Keratinocyte (primary cell): ENCODE data around the gene STRADB. TPM values are rescaled to one million over a fixed set of nuclear protein-coding genes. Genes with fewer than 3 reads are reported as not detected.

Source experiments
- DNase-seq: peaks from one replicate; pipeline ENCODE4 v3.0.0-alpha.2; 2011; ENCODE audit warnings: low read depth, missing footprints, low spot score
- FAIRE-seq: peaks from 2 replicates; lab custom pipeline; 2011; peaks lifted over from hg19 to GRCh38; lab: Jason Lieb, UNC
- H2AFZ ChIP-seq: 2 replicates; pipeline ENCODE4 v1.6.0; 2012; ENCODE audit warnings: low read length, control low read depth, inconsistent platforms; ENCODE audit not compliant: control insufficient read depth
- H3K27ac ChIP-seq: 2 replicates; pipeline ENCODE4 v1.5.1; 2011; ENCODE audit warnings: low read length; ENCODE audit not compliant: control insufficient read depth, insufficient read depth
- H3K27me3 ChIP-seq: 3 replicates; pipeline ENCODE4 v1.6.0; 2011; ENCODE audit warnings: low read length; ENCODE audit not compliant: control insufficient read depth, insufficient read depth; ENCODE audit errors: extremely low read depth
- H3K36me3 ChIP-seq, 2 experiments: 2 replicates in 1 of 2; 3 replicates in 1 of 2; pipeline ENCODE4 v1.5.1; 2011; ENCODE audit warnings: low read length in 2 of 2, mild to moderate bottlenecking in 1 of 2; ENCODE audit not compliant: control insufficient read depth in 2 of 2, insufficient read depth in 2 of 2; ENCODE audit errors: extremely low read depth in 1 of 2
- H3K4me1 ChIP-seq: 3 replicates; pipeline ENCODE4 v1.5.1; 2011; ENCODE audit warnings: low read length; ENCODE audit not compliant: control insufficient read depth, insufficient read depth; ENCODE audit errors: extremely low read depth
- H3K4me2 ChIP-seq: 3 replicates; pipeline ENCODE4 v1.6.0; 2011; ENCODE audit warnings: low read depth, low read length; ENCODE audit not compliant: control insufficient read depth, insufficient read depth; ENCODE audit errors: extremely low read depth
- H3K4me3 ChIP-seq, 3 experiments: fragments of 200-600 bp in 1 of 3; sonication (generic) in 1 of 3; 2 replicates in 2 of 3; 3 replicates in 1 of 3; pipeline ENCODE4 v1.5.1; 2011 to 2016; ENCODE audit warnings: low read length in 3 of 3, mild to moderate bottlenecking in 3 of 3, control low read depth in 2 of 3, inconsistent platforms in 1 of 3, low read depth in 1 of 3, mixed read lengths in 1 of 3, mixed run types in 1 of 3, moderate library complexity in 1 of 3; ENCODE audit not compliant: control insufficient read depth in 2 of 3, insufficient read depth in 2 of 3; ENCODE audit errors: extremely low read depth in 1 of 3
- H3K79me2 ChIP-seq: 2 replicates; pipeline ENCODE4 v1.6.0; 2012; ENCODE audit warnings: low read length; ENCODE audit not compliant: control insufficient read depth, insufficient read depth
- H3K9ac ChIP-seq: 3 replicates; pipeline ENCODE4 v1.6.0; 2011; ENCODE audit warnings: low read length; ENCODE audit not compliant: control insufficient read depth, insufficient read depth; ENCODE audit errors: extremely low read depth
- H3K9me1 ChIP-seq: 3 replicates; pipeline ENCODE4 v1.6.0; 2011; ENCODE audit warnings: low read length; ENCODE audit not compliant: control insufficient read depth, insufficient read depth; ENCODE audit errors: extremely low read depth
- H3K9me3 ChIP-seq: 2 replicates; pipeline ENCODE4 v1.5.1; 2012; ENCODE audit warnings: low read depth, low read length; ENCODE audit not compliant: control insufficient read depth
- H4K20me1 ChIP-seq: 3 replicates; pipeline ENCODE4 v1.6.0; 2011; ENCODE audit warnings: low read length; ENCODE audit not compliant: control insufficient read depth, insufficient read depth; ENCODE audit errors: extremely low read depth
- CTCF ChIP-seq, 3 experiments: IDR thresholded peaks in 1 of 3; conservative IDR thresholded peaks in 1 of 3; optimal IDR thresholded peaks in 1 of 3; 2 replicates in 2 of 3; 3 replicates in 1 of 3; pipeline versions ENCODE3 to v1.5.1; 2011; ENCODE audit warnings: low read length in 3 of 3, mild to moderate bottlenecking in 3 of 3, moderate library complexity in 2 of 3, control low read depth in 1 of 3, inconsistent platforms in 1 of 3; ENCODE audit not compliant: insufficient read depth in 2 of 3; ENCODE audit errors: extremely low read depth in 1 of 3
- EZH2 ChIP-seq: IDR thresholded peaks from one replicate; pipeline ENCODE4 v1.6.1; 2012; ENCODE audit warnings: inconsistent platforms, mild to moderate bottlenecking, low read length, moderate library complexity
- dilution Hi-C: fragments of 300-500 bp; cut with MboI; formaldehyde crosslinking; loops from one replicate; pipeline ENCODE4 v1.7.0; 2020; ENCODE audit warnings: low sequenced_read_pairs; ENCODE audit not compliant: extremely low pct_ligation_motif_present
- polyA plus RNA-seq, 5 experiments: library from polyadenylated mRNA; depleted of rRNA in 3 of 5; stranded (reverse) in 3 of 5; stranded (forward) in 1 of 5; unstranded in 1 of 5; fragments of >200 nt; gene quantifications; 1 replicate in 1 of 5; 2 replicates in 3 of 5; 3 replicates in 1 of 5; pipeline versions ENCODE4 v1.2.1 to v1.2.3, GENCODE V29; 2011 to 2012; ENCODE audit warnings: missing spikeins in 2 of 5, low read depth in 1 of 5, low replicate concordance in 1 of 5

STRADB gene
- polyA plus RNA-seq, 1 donor (not counting 4 experiments of a cell fraction or from before 2014, with no cell fraction given), result 14.6 TPM

GRCh38 chr2:201411421-201411820, 40.1 kb upstream of the STRADB start:
- Histone ChIP-seq H3K4me2 (no peak overlapping the region), H3K27ac (no peak overlapping the region), H4K20me1 (no peaks in the 10 kb centered on the region), H3K4me1 (peaks cover 4% of the 10 kb centered on the region), H3K9ac (no peak overlapping the region), H3K36me3 (peaks cover 0 to 3% of the 10 kb centered on the region in 2 experiments), H2AFZ (no peak overlapping the region), H3K9me1 (no peaks in the 10 kb centered on the region), H3K27me3 (no peaks in the 10 kb centered on the region), H3K4me3 (no peak overlapping the region), H3K79me2 (peaks cover 7% of the 10 kb centered on the region), H3K9me3 (no peaks in the 10 kb centered on the region)
- FAIRE-seq, result no peak
- no peak for DNase-seq
- dilution Hi-C loops, result no loop called here
- TF ChIP-seq EZH2 (no peak), CTCF (optimal IDR thresholded peaks at IDR 0.05 in 1 of 3, IDR thresholded peaks at IDR 0.05 in 1 of 3, conservative IDR thresholded peaks at IDR 0.05 in 1 of 3; ENCODE audit: extremely low read depth in 1 of 3, insufficient read depth in 2 of 3, low read length in 3 of 3) (no peak)

GRCh38 chr2:201413143-201413542, 38.4 kb upstream of the STRADB start:
- Histone ChIP-seq H3K9me1 (no peaks in the 10 kb centered on the region), H2AFZ (no peak overlapping the region), H4K20me1 (no peaks in the 10 kb centered on the region), H3K4me3 (no peak overlapping the region), H3K27me3 (no peaks in the 10 kb centered on the region), H3K9me3 (no peaks in the 10 kb centered on the region), H3K4me1 (no peaks in the 10 kb centered on the region), H3K9ac (no peak overlapping the region), H3K36me3 (peaks cover 0 to 3% of the 10 kb centered on the region in 2 experiments), H3K79me2 (peaks cover 9% of the 10 kb centered on the region), H3K27ac (no peak overlapping the region), H3K4me2 (no peak overlapping the region)
- FAIRE-seq (no peak), DNase-seq (no peak)
- dilution Hi-C loops, result no loop called here
- TF ChIP-seq CTCF (optimal IDR thresholded peaks at IDR 0.05 in 1 of 3, IDR thresholded peaks at IDR 0.05 in 1 of 3, conservative IDR thresholded peaks at IDR 0.05 in 1 of 3; ENCODE audit: extremely low read depth in 1 of 3, insufficient read depth in 2 of 3, low read length in 3 of 3) (no peak), EZH2 (no peak)
